VCaP (cell line): Measurements from ENCODE around the gene ATP8A2.
A peak's percentile ranks its signal among the peaks of the same experiment; 100 is the strongest.
"Not testable (repeated sequence)": the region's sequence is repeated elsewhere in the genome, so short reads cannot be mapped to it uniquely, and the experiment has no call there.

Experiments used
- H3K27ac ChIP-seq: fragments of 450-650 bp; 2 replicates; pipeline ENCODE4 v1.5.1; 2017
- TF ChIP-seq, protein P1 (sequence below): fragments of 450-650 bp; conservative IDR thresholded peaks from 2 replicates; pipeline ENCODE4 v1.5.1; 2017; ENCODE audit warnings: mild to moderate bottlenecking, moderate library complexity

ATP8A2 gene

DNA sequence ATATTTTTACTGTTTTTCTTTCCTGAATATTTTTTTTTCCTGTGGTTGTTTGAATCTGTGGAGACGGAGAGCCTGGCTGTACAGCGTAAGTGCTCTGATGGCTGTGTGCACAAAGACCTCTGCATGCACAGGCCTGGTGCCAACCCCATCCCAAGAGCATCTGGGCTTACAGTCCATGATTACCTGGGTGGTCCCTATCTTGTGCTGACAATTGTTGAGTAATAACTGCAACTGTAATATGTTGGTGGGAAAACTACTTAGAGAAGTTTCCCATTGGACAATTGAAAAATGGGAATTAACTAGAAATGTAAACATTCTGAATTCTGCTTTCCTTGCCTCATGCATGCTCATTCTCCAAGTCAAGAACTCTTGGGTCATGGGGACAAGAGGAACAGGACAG lies 411.3 kb downstream of the ATP8A2 start:
- TF ChIP-seq, protein P1, sequence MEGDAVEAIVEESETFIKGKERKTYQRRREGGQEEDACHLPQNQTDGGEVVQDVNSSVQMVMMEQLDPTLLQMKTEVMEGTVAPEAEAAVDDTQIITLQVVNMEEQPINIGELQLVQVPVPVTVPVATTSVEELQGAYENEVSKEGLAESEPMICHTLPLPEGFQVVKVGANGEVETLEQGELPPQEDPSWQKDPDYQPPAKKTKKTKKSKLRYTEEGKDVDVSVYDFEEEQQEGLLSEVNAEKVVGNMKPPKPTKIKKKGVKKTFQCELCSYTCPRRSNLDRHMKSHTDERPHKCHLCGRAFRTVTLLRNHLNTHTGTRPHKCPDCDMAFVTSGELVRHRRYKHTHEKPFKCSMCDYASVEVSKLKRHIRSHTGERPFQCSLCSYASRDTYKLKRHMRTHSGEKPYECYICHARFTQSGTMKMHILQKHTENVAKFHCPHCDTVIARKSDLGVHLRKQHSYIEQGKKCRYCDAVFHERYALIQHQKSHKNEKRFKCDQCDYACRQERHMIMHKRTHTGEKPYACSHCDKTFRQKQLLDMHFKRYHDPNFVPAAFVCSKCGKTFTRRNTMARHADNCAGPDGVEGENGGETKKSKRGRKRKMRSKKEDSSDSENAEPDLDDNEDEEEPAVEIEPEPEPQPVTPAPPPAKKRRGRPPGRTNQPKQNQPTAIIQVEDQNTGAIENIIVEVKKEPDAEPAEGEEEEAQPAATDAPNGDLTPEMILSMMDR = no peak
- peak overlapping the region; percentile 65 for H3K27ac ChIP-seq

DNA sequence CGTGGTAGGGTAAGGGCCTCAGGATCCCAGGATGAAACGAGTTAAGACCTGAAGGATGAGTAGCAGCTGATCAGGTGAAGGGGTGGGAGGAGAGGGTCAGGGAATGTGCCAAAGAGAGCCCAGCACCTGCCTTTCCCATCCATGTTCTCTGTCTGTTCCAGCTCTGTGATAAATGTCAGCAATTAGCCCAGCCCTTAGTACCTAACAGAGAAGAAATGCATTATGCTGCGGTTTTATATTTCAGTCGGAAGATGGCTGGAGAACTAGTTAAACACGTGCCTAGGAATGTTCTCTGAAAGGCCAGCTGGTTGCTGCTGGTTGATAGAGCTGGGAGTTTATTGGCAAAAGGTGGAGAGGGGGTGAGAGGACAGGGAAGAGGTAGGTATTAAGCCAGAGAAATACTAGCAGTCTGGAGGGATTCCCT lies 411.8 kb downstream of the ATP8A2 start:
- H3K27ac ChIP-seq = no peak overlapping the region
- TF ChIP-seq, protein P1 = no peak

DNA sequence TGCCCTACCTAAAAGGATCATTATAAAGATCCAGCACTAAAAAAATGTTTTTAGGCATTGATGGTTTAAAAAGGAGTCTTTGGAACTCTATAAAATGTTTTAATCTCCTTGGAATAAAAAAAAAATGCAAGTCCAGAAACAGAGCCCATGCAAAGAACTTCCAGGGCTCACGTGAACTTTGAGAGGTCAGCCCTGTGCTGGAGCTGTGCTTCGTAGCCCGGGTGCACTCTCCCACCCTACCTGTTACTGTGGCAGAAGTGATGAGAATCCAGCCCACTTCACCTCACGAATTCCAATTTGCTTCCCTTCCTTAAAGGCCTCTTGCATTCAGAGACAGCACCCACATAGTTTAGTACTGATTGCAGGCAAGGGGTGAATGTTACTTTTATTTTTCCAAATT lies 412.3 kb downstream of the ATP8A2 start:
- H3K27ac ChIP-seq = no peak overlapping the region
- TF ChIP-seq, protein P1 = no peak

DNA sequence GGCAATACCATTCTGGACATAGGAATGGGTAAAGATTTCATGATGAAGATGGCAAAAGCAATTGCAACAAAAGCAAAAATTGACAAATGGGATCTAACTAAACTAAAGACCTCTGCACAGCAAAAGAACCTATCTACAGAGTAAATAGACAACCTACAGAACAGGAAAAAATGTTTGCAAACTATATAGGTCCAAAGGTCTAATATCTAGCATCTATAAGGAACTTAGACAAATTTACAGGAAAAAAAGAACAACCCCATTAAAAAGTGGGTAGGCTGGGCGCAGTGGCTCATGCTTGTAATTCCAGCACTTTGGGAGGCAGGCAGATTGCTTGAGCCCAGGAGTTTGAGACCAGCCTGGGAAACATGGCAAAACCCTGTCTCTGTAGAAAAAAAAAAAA lies 418.4 kb downstream of the ATP8A2 start:
- not testable (repeated sequence) for H3K27ac ChIP-seq

DNA sequence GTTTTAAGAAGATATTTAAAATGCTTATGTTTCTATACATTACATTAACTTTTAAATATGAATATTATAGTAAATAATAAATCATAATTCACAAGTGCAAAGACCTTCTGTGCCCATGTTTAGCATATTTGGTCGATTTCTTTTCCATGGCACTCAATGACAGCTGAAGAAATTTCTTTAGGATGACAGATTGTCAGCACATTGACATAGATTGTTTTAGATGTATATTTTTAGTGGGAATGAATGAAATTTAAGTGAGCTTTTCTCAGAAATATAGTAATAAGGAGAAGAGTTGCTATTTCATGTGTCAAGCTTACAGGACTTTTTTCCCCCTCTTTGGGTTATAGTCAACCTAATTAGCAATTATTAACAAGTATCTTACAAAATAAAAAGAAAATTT lies 423.5 kb downstream of the ATP8A2 start:
- no peak overlapping the region for H3K27ac ChIP-seq
- TF ChIP-seq, protein P1 = no peak

DNA sequence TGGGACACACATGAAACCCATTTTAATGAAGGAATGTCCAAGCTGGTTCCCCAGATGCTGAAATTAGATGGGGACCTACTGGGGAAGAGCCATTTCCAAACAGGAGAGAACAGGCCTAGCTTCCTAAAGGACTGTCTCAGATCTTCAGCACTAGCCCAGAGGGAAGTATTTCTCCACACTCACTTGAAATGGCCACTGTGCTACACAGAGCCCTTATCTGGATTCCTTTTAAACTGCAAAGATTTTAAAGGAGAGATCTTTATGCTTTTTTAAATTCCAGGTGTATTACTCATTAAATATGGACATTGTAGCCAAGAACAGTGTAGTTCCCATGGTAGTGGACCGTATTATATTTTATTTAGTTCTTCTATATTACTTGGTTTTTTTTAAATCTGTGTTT lies 424.7 kb downstream of the ATP8A2 start:
- no peak overlapping the region for H3K27ac ChIP-seq
- TF ChIP-seq, protein P1 = no peak

DNA sequence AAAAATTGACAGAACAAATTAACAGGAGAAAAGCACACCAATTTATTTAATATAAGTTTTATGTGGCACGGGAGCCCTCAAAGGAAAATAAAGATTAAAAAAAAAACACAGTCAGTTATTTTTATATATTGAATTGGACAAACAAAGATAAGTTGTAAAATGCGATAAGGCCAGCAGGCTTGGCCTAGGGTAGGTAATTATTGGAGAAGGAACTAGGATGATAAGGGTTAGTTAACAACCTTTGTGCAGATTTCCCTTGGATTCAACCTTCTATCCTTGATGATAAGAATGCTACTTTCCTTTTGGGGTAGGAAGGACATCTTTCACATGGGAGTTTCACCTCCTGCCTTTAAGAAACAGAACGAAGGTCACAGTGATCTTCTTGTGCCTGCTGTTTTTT lies 427.2 kb downstream of the ATP8A2 start:
- TF ChIP-seq, protein P1 = no peak
- H3K27ac ChIP-seq = peak overlapping the region; percentile 56

DNA sequence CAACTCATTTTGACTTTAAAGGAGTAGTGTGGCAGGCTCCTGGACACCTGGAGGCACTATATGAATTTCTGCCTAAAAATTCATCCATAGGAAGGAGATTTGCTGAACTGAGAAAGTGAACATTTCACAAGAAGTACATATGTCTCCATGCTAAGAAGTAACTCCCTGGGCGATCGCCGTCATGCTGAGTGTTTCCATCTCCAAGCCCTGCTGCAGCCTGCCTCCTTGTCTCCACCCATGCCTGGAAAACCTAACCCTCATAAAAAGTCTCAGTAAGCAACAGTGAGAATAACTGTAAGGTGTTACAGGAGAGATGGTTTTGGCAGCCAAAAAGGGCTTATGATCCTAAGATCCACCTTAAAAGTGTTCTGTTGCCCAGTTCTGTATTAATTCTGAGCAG lies 428.7 kb downstream of the ATP8A2 start:
- TF ChIP-seq, protein P1 = no peak
- no peak overlapping the region; the same call in 1 of the 2 replicates for H3K27ac ChIP-seq
